ENCODE measurements around the gene SH2B2. TPM values are rescaled to one million over a fixed set of nuclear protein-coding genes. Genes with fewer than 3 reads are reported as not detected.

The SH2B2 gene
- polyA plus RNA-seq, 1 donor from 2014 or later: 27.3 TPM

DNA sequence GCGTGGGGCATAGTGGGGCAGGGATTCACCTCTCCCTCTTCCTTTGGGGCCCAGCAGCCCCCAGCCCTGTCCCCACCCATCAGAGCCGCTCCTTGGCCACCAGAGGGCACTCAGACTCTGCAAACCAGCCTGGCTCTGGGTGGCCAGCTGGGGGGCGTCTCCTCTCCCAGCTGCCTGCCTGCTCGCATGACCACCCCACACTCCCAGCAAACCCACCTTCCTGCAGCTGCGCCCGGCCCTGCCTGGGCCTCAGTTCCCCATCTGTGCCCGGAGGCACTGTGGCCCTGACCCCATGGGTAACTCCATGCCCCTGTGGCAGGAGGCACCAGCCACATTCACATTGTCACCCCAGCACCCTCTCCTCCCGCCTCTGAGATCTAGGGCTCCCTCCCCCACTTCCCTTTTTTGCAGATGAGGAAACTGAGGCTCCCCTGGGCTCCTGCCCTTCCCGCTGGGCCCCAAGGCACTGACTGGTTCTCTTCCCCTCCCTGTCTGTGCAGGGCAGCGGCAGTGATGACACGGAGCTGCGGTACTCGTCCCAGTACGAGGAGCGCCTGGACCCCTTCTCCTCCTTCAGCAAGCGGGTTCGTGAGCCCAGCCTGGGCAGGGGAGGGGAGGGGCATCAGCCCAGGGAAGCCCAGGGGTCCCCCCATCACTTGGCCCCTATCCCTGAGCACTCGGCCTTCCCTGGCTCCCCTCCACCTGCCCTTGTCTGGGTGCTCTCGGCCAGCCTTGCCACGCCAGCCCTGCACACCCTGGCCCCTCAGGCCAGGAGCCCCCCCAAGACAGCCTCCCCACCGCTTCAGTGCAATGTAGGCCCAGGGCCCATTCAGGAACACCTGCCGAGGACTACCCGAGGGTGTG, 6.9 kb upstream of the SH2B2 start:
- no peak overlapping the region for H3K27ac ChIP-seq (ENCODE audit: low read length)
- no peak overlapping the region for H3K4me2 ChIP-seq (ENCODE audit: low read length)
- no peak overlapping the region for H3K4me3 ChIP-seq (ENCODE audit: low read length)
- no peaks in the 10 kb centered on the region for H4K20me1 ChIP-seq (ENCODE audit: insufficient read depth)
- H3K9me2 ChIP-seq (ENCODE audit: insufficient read depth, low read length): no peaks in the 10 kb centered on the region
- no peaks in the 10 kb centered on the region for H3K9me3 ChIP-seq (ENCODE audit: low read length)
- no peak overlapping the region for H2AFZ ChIP-seq (ENCODE audit: low read depth, low read length)
- TF ChIP-seq RAD21 (conservative IDR thresholded peaks at IDR 0.05): peak; percentile 87
- TF ChIP-seq EP300 (conservative IDR thresholded peaks at IDR 0.05; ENCODE audit: poor library complexity, severe bottlenecking): no peak
- peak; percentile 79 for TF ChIP-seq SMC3 (conservative IDR thresholded peaks at IDR 0.05; ENCODE audit: poor library complexity)
- TF ChIP-seq, protein P1, sequence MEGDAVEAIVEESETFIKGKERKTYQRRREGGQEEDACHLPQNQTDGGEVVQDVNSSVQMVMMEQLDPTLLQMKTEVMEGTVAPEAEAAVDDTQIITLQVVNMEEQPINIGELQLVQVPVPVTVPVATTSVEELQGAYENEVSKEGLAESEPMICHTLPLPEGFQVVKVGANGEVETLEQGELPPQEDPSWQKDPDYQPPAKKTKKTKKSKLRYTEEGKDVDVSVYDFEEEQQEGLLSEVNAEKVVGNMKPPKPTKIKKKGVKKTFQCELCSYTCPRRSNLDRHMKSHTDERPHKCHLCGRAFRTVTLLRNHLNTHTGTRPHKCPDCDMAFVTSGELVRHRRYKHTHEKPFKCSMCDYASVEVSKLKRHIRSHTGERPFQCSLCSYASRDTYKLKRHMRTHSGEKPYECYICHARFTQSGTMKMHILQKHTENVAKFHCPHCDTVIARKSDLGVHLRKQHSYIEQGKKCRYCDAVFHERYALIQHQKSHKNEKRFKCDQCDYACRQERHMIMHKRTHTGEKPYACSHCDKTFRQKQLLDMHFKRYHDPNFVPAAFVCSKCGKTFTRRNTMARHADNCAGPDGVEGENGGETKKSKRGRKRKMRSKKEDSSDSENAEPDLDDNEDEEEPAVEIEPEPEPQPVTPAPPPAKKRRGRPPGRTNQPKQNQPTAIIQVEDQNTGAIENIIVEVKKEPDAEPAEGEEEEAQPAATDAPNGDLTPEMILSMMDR (IDR thresholded peaks at IDR 0.05; ENCODE audit: poor library complexity, severe bottlenecking): peak; percentile 92
- TF ChIP-seq MXI1 (conservative IDR thresholded peaks at IDR 0.05; ENCODE audit: poor library complexity, severe bottlenecking): peak; percentile 13
- no peak for TF ChIP-seq EZH2 (IDR thresholded peaks at IDR 0.05; ENCODE audit: borderline replicate concordance, insufficient read depth, low read length, poor library complexity, severe bottlenecking)
- no peaks in the 10 kb centered on the region for H3K27me3 ChIP-seq (ENCODE audit: insufficient read depth, low read depth, low read length)
- no peaks in the 10 kb centered on the region for H3K79me2 ChIP-seq (replicated peaks; ENCODE audit: insufficient read depth, low read length)
- H3K9ac ChIP-seq (ENCODE audit: low read length): peak overlapping the region; percentile 9
- no peaks in the 10 kb centered on the region for H3F3A ChIP-seq (ENCODE audit: insufficient read depth, low read length, poor library complexity, severe bottlenecking)
- no peaks in the 10 kb centered on the region for H3K36me3 ChIP-seq (ENCODE audit: insufficient read depth, low read length)

- Histone ChIP-seq H3K4me3 (ENCODE audit: low read length) (no peak overlapping the region), H4K20me1 (ENCODE audit: insufficient read depth) (no peaks in the 10 kb centered on the region), H3K27me3 (ENCODE audit: insufficient read depth, low read depth, low read length) (no peaks in the 10 kb centered on the region), H3K36me3 (ENCODE audit: insufficient read depth, low read length) (no peaks in the 10 kb centered on the region), H3K27ac (ENCODE audit: low read length) (no peak overlapping the region), H3F3A (ENCODE audit: insufficient read depth, low read length, poor library complexity, severe bottlenecking) (no peaks in the 10 kb centered on the region), H3K9me3 (ENCODE audit: low read length) (no peaks in the 10 kb centered on the region), H3K4me2 (ENCODE audit: low read length) (no peak overlapping the region), H3K79me2 (replicated peaks; ENCODE audit: insufficient read depth, low read length) (no peaks in the 10 kb centered on the region), H2AFZ (ENCODE audit: low read depth, low read length) (no peak overlapping the region), H3K9ac (ENCODE audit: low read length) (no peak overlapping the region), H3K9me2 (ENCODE audit: insufficient read depth, low read length) (no peaks in the 10 kb centered on the region)
- no peak for TF ChIP-seq EP300 (conservative IDR thresholded peaks at IDR 0.05; ENCODE audit: poor library complexity, severe bottlenecking)
- TF ChIP-seq SMC3 (conservative IDR thresholded peaks at IDR 0.05; ENCODE audit: poor library complexity): no peak
- no peak for TF ChIP-seq POLR2AphosphoS5 (IDR thresholded peaks at IDR 0.05)
- TF ChIP-seq MXI1 (conservative IDR thresholded peaks at IDR 0.05; ENCODE audit: poor library complexity, severe bottlenecking): no peak
- TF ChIP-seq TAF1 (IDR thresholded peaks at IDR 0.05; ENCODE audit: low read depth): no peak
Observed at GRCh38 chr7:102280521-102280920, 6.1 kb upstream of the SH2B2 start.

GRCh38 chr7:102281785-102282184, 4.9 kb upstream of the SH2B2 start:
- no peaks in the 10 kb centered on the region for H3K9me2 ChIP-seq (ENCODE audit: insufficient read depth, low read length)
- no peak overlapping the region for H2AFZ ChIP-seq (ENCODE audit: low read depth, low read length)
- no peaks in the 10 kb centered on the region for H3K79me2 ChIP-seq (replicated peaks; ENCODE audit: insufficient read depth, low read length)
- TF ChIP-seq EZH2 (IDR thresholded peaks at IDR 0.05; ENCODE audit: borderline replicate concordance, insufficient read depth, low read length, poor library complexity, severe bottlenecking) (no peak), EP300 (conservative IDR thresholded peaks at IDR 0.05; ENCODE audit: poor library complexity, severe bottlenecking) (no peak), MXI1 (conservative IDR thresholded peaks at IDR 0.05; ENCODE audit: poor library complexity, severe bottlenecking) (no peak), POLR2AphosphoS5 (IDR thresholded peaks at IDR 0.05) (no peak), SMC3 (conservative IDR thresholded peaks at IDR 0.05; ENCODE audit: poor library complexity) (no peak), RAD21 (conservative IDR thresholded peaks at IDR 0.05) (no peak), TAF1 (IDR thresholded peaks at IDR 0.05; ENCODE audit: low read depth) (no peak), REST (IDR thresholded peaks at IDR 0.05; ENCODE audit: borderline replicate concordance) (no peak)
- TF ChIP-seq, protein P1 (IDR thresholded peaks at IDR 0.05; ENCODE audit: poor library complexity, severe bottlenecking): no peak
- no peak overlapping the region for H3K4me3 ChIP-seq (ENCODE audit: low read length)
- H3K9me3 ChIP-seq (ENCODE audit: low read length): no peaks in the 10 kb centered on the region
- H3K9ac ChIP-seq (ENCODE audit: low read length): no peak overlapping the region
- no peaks in the 10 kb centered on the region for H3F3A ChIP-seq (ENCODE audit: insufficient read depth, low read length, poor library complexity, severe bottlenecking)
- no peaks in the 10 kb centered on the region for H4K20me1 ChIP-seq (ENCODE audit: insufficient read depth)
- no peak overlapping the region for H3K27ac ChIP-seq (ENCODE audit: low read length)
- no peaks in the 10 kb centered on the region for H3K36me3 ChIP-seq (ENCODE audit: insufficient read depth, low read length)
- H3K4me2 ChIP-seq (ENCODE audit: low read length): no peak overlapping the region
- H3K27me3 ChIP-seq (ENCODE audit: insufficient read depth, low read depth, low read length): no peaks in the 10 kb centered on the region

All from neural cell (in vitro differentiated cells).